Effector CD8-positive, alpha-beta T cell (primary cell): Measurements from ENCODE around the gene CAPN2.

ENCODE experiments used
- DNase-seq: peaks from one replicate; lab custom pipeline; 2025; lab: John Stamatoyannopoulos, UW
- total RNA-seq, 4 experiments: gene quantifications; one replicate each; lab custom pipeline; 2026; lab: John Stamatoyannopoulos, UW

CAPN2 gene
- total RNA-seq: 298 to 603 (median 380) reads per million in 4 experiments

DNA sequence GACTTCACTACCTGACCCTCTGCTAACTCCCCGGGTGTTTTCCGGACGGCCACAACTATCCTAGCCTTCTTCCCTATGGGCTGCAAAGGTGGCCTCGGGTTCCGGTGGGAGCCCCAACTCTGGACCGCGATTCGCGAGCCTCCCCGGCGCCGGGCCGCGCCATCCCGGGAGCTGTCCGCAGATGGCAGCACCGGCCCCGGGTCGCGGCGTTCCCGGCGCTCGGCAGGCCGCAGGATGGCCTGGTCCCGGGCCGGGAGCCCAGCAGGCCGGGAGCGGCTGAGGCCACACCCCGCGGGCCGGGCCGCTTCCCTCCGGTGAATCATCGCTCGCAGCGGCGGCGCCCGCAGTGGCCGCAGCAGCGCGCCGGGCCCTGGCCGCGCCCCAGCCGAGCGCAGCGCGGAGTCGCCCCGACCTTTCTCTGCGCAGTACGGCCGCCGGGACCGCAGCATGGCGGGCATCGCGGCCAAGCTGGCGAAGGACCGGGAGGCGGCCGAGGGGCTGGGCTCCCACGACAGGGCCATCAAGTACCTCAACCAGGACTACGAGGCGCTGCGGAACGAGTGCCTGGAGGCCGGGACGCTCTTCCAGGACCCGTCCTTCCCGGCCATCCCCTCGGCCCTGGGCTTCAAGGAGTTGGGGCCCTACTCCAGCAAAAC lies at the start of gene CAPN2:
CAPN2 (plus strand) TSS at position 346 of the 656 bp plus-strand sequence; CDS start at position 448, 102 bp downstream.
- peak; percentile 20 for DNase-seq

DNA sequence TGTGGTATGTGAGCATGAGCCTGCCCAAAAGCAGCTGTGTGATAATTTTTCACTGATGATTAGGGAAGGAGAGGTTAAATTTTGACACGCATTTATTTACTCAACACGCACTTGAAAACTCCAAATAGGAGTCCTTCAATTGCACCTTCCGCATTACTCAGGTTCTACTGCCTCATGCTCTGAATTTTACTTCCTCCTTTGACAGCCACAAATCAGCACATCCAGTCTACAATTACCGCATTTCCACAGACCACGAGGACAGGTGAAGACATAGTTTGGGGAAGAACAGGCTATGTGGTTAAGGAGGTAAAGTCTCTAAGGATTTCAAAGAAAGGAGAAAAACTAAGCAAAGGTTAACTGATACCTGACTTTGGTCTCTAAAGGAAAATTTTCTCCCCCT lies 49.4 kb upstream of the CAPN2 start:
- no peak for DNase-seq

DNA sequence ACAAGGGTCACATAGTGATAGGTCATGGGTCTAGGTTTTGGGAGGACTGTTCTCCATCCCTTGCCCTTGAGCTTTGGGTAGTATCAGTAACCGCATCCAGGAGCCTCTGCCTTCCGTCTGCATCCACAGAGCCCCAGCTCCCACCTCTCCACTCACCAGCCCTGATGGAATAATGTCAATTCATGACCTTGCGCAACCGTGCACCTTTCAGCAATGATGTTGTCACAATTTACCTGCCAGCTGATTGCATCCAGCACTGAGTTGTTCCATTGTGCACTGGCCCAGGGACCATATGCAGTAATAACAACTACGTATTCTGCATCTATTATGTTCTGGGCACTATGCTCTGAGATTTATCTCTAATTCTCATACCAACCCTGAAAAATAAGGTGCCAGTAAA lies 48.2 kb upstream of the CAPN2 start:
- DNase-seq: no peak

DNA sequence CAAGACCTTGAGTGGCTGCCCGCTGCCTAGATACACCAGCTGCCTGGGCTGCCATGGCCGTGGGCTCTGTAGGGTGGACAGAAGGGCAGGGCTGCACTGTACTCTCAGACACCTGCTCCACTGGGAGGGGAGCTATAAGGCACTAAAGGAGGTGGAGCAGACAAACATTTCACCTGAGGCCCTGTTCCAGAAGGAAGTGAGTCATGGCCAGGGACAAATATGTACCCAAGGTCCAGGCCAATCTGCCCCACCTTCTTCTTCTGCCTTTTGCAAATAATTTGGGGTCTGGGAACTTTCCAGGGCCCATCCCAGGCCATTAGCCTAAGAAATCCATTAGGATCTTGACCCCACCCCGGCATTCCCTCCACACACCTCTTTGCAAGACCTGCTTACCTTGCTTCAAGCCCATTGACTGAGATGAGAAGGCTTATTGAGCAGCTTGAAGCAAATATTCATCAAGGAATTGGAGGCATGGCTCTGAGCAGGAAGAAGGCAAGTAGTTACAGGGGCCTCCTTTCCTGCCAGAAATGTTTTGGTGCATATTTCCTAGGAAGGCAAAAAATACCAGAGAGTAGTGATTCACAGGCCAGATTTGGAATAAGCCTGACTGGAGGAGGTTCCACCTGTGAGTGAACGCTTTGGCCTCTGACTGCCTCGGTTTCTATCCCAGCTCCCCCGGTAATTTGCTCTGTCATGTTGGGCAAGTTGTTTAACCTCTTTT lies 46.6 kb upstream of the CAPN2 start, which contains the start of gene CAPN8:
CAPN8 (minus strand) TSS at position 110 of the 721 bp plus-strand sequence; CDS start at position 55, 55 bp downstream.
- DNase-seq: no peak

DNA sequence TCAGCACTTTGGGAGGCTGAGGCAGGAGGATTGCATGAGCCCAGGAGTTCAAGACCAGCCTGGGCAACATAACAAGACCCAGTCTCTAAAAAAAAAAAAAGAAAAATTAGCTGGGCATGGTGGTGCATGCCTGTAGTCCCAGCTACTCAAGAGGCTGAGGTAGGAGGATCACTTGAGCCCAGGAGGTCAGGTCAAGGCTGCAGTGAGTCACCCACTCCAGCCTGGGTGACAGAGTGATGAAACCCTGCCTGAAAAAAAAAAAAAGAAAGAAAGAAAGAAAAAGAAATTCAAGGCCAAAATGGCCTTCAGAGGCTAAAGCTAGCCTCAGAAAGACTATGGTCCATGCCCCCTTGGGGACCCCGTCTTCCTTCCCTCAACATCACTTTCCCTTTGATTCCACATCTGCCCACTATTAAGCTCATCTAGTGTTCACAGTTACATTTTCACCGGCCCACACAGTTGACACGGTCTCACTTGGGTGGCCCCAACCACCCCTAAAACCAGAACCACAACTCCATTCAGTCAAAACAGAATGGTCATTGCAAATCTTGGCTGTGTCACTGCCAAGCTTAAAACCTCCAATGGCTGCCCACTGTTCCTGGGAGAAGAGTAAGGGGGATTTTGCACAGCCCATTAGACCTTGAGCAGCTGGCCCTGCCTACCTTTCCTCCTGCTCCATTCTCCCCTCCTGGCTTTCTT lies 44.7 kb upstream of the CAPN2 start:
- DNase-seq: no peak

DNA sequence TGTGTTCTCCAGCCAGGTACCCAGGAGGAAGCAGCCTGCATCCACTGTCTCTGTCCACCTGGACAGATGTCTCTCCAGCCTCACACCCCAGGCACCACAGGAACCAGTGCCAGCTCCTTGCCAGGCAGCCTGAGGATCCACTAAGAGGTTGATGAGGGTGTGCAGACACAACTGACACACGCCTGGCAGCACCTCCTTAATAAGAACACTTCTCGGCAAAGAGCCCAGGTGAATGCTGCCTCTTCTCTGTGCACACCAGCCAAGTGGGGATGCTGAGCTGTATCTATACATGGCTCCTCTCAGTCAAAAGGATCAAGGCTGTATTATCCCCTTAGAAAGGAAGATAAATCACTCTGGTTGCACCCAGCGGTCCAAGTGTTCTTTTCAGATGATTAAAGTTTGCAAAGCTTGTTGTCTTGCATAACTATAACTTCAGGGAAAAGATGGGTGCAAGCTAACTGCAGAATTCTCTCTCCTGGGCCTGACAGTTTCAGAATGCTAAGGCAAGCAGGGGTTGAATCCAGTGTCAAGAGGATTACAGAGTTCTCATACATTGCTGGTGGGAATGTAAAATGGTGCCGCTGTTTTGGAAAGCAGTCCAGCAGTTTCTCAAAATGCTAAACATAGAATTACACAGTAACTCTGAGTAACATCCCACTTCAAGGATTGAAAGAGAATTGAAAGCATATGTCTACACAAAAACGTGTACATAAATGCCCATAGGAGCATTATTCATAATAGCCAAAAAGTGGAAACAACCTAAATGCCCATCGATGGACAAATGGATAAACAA lies 43.1 kb upstream of the CAPN2 start:
- DNase-seq: no peak

DNA sequence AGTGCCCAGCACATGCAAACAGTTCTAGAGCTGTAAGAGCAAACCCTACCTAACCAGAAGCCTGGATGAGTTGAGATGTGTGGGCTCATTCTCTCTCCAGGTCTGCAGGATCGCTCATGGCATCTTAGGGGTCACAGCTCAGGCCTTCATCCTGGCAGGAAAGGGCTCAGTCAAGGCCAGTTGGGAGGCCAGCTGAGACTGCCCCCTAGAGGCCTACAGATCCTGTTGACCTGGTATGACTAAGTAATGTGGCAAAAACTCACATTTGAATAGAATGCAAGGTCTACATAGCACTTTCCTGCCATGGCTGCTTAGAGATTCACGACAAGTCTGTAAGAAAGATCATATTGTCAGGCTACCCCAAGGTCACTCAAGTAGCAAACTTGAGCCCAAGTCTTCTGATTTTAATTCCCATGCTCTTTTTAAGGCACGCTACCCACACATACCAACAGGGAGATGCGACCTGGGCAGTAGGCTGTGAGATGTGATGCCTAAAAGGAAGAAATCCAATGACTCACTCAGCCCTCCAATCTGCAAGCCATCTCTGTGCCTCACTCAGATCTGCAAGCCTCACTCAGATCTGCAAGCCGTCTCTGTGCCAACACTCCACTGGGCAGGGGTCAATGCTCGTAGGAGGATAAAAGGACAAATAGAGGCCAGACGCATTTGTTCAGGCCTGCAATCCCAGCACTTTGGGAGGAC lies 41.7 kb upstream of the CAPN2 start:
- DNase-seq: no peak

DNA sequence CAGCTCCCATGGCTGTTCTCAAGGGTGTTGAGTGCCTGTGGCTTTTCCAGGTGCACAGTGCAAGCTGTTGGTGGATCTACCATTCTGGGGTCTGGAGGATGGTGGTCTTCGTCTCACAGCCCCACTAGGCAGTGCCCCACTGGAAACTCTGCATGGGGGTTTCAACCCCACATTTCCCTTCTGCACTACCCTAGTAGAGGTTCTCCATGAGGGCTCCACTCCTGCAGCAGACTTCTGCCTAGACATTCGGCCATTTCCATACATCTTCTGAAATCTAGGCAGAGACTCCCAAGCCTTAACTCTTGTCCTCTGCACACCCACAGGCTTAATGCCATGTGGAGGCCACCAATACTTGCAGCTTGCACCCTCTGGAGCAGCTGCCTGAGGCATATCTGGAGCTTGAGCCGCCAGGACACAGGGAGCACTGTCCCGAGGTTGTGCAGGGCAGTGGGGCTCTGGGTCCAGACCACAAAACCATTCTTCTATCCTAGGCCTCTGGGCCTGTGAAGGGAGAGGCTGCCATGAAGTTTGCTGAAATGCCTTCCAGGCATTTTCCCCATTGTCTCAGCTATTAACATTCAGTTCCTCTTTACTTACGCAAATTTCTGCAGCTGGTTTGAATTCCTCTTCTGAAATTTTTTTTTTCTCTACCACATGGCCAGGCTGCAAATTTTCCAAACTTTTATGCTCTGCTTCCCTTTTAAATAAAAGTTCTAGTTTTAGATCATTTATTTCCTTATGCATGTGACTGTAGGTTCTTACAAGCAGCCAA lies 38.0 kb upstream of the CAPN2 start:
- DNase-seq: no peak

DNA sequence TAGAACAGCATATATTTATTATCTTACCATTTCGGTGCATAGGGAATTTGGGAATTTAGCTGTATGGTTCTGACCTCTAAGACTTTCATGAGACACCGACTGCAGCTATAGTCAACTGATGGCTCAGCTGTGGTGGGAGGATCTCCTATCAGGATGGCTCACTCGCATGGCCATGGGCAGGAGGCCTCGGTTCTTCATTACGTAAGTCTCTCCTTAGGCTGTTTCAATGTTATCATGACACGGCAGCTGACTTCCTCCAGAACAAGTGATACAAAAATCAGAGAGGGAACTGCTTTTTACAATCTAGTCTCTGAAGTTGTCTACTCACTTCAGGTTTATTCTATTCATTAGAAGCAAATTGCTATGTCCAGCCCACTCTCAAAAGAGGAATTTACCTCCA lies 33.5 kb upstream of the CAPN2 start:
- DNase-seq: no peak

DNA sequence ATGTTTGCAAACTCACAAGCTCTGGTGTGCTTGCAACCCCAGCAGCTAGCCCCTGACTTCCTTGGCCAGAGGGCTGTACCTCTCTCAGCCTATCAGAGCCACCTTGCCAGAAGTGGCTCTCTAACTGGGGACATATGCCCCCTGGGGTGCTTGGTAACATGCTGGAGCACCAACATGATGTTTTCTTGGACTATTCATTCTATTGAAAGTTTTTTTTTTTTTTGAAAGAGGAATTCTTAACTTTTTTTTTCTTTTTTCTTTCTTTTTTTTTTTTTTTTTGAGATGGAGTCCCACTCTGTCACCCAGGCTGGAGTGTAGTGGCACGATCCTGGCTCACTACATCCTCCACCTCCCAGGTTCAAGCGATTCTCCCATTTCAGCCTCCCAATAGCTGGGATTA lies 32.2 kb upstream of the CAPN2 start:
- DNase-seq: no peak

DNA sequence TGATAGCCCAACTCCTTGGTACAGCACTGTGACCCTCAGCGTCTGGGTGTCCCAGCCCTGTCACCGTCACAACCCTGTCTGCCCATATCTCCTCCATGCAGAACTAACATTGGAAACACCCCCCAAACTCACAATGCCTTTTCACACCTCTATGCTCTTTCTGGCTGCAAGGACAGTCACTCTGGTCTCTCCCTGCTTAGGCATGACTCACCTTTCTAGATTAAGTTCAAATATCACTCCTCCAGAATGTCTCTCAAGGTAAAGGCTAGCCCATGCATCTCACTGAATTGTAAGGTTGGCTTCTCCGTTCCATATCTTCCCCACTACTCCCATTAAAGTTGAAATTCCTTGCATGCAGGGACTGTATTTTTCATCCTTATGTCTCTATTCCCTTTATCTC lies 29.8 kb upstream of the CAPN2 start:
- no peak for DNase-seq

DNA sequence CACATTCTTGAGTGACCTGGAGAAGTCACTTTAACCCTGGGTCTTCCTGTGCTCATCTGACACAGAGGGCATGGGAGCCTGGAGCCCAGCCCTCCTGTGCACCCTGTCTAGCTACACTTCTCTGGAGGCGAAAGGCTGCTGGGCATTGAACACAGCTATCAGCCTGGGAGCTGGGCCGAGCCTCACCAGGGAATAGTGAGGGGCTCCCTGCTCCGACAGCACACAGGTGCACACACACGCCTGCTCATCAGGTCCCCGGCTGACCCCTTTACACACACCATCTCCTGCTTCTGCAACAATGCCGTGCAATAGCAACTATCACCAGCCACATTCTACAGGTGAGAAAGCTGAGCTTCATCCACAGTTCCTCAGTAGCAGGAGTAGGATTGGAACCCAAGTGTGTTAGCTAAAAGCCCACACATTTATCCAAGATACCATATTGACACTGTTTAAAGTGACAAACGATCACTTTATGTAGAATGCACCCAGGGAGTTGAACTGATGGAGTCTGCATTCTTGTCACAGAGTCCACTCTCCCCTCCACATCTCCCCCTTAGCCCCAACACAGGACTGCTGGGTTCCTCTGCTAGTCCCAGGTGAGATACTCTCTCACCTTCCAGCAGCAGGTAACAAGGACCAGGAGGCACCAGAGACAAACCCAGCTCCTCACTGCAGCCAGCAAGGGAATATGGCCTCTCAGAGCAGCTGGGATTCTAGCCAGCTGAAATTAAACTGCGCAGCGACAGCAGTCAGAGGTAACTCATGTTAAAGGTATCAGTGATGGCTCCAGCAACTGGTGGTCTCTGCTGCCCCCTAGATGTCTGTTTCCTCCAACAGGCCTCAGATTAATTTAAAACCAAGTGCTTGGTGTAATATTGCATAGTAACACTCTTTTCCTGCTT lies 28.5 kb upstream of the CAPN2 start:
- peak; percentile 52 for DNase-seq

DNA sequence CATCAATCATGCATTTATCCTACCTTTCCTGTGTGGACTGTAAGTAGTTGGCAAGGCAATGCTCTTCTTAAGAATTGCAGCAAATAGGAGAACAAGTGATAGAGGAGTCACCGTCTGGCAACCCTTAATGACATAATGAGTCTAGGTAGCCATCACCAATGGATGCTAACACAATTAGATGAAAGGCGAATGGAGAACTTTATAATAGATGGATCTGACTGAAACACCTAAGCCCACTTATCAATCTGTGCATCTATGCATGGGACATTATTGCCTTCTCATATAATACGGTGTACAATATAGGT lies 27.9 kb upstream of the CAPN2 start:
- no peak for DNase-seq

DNA sequence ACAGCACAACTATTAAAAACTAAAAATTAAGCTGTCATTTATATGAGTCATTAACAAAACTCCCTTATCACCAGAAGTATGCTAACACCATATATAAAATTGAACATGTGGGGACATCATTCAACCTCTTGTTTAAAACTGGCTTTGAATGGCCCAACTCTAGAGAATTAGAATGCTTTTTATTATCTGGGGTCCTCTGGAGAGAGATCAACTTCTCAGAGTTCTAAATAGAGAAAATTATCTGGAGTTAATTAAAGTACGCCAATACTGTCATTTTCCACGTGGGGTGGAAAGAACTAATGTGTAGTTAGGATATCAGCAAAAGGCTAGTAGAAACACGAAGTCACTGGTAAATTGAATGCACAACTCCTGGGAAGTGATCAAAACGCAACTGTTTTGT lies 21.2 kb upstream of the CAPN2 start:
- DNase-seq: no peak

DNA sequence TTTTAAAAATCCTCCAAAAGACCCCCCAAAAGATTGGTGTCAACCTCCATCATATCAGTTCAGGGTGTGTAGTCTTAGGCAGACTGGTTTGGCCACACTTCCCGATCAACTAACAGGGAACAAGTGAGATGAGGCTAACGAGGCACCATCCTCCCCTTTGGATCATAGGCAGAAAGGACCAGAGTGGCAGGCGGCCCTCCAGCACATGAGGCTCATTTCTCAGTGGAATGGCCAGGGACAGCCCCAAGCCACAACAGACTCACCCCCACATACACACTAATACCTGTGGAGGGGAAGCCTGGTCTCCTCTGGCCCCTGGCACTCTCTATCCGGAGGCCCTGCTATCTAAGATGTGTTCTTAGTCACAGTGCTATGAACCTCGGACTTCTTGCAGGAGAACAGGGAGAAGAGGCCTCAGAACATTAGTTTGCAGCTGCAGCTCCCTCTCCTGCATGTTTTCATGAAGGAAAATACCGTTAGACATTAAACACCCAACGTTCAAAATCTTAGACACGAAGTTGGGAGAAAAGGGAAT lies 17.3 kb upstream of the CAPN2 start:
- no peak for DNase-seq

DNA sequence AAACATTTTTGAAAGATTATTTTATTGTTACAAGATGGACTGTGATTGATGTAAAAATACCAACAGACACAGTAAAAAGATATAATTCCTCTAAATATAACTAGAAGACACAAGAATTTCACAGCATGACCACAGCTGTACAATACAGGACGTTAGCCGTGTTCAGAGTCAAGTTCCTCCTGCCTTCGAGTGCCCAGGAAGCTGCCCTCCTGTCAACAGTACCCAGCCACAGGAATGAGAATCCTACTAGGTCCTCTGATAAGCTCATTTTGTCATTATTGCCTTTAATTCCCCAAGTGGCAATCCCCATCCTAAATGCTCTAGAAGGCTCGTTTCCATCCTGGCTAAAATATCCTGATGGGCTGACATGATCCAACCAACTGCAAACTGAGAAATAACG lies 16.4 kb upstream of the CAPN2 start:
- no peak for DNase-seq

DNA sequence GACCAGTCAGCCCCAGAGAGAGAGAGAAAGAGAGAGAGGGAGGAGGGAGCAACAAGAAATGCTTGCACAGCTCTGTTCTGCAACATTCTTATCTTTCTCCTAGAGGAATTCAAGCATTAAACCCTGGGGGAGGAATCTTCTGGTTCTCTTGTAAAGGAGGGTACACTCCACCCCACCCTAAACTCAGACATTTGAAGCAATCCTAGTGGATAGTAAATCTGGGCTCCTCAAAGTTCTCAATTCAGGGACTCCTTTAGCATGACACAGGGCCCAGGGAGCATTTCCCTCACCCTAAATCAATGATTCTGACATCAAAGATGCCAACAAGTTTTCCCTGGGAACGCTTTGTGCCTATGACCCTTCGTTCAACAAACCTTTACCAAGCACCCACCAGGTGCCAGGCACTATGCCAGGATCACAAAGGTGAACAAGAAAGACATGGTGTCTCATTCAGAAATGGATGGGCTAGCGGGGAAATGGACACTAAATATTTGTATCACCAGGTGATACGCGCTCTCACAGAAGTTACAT lies 11.9 kb upstream of the CAPN2 start:
- no peak for DNase-seq

DNA sequence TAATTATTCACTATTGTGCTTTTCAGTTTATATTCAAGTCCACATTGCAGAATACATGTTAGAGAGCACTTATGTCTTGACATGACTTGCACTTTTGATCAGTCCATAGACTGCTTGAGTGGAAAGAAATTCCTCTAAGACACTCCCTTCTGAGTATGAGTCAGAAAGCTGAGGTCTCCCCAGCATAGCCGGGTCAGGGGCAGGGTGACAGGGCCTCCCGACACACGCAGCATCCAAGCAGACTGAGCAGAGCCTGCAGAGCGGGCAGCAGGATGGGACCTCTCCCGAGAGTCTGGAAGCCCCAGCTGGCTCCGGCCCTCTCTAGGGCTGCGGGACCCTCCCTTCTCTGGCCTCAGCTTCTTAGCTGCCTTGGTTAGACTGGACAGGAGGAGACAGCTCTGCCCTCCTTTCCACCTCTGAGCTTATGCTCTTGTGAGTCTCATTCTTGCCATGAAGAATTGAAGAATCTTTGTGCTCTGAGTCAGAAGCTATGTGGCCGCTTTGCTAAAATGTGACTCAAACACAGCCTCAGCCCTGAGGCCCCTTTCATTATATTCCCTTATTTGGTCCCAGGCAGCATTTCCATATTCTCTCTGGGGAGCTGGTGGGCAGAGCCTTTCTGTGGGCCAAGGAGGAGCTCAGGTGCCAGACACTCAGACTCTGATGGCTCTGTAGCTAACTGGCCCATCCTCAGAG lies 11.2 kb upstream of the CAPN2 start:
- DNase-seq: no peak
